ENCODE data around the gene CEP85L. TPM values are rescaled to one million over a fixed set of nuclear protein-coding genes. Genes with fewer than 3 reads are reported as not detected.

Gene CEP85L
- total RNA-seq, 1 donor from 2014 or later, result 12.6 TPM

DNA sequence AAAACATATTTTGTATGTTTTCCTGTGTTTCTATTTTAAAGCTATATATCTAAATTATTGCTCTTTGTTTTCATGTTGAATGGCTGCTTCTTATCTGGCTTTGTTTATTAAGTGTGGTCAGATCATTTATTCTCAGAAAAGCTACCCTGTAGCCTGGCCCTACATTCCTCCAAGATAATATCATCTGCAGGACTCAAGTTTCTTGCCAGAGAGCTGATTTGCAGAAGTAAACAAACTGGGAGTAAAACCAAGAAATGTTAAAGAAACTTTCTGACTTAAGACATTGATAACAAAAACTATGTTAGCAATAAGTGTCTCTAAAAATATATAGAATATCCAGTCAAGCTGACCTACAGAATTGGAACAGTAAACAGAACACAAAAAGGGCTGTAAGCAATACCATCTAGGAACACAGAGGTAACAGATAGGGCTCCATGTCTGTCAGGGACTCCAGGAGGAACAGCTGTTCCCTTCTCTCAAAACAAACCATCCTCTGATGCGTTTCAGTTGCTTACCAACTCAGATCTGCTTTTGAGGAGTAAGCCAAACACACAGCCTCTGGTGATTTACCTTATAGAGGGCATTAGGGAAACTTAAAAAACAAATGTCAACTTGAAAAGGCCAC is 17.5 kb upstream of the CEP85L start:
- H3K9me3 Mint-ChIP-seq, result no peaks in the 10 kb centered on the region
- H3K9ac ChIP-seq, result no peak overlapping the region
- H3K4me1 ChIP-seq, result no peaks in the 10 kb centered on the region
- no peak overlapping the region for H3K4me2 ChIP-seq
- no peaks in the 10 kb centered on the region for H3K9me3 ChIP-seq (ENCODE audit: low read depth)
- no peak overlapping the region for H2AFZ ChIP-seq (replicated peaks)
- TF ChIP-seq EZH2 (IDR thresholded peaks at IDR 0.05), result no peak
- no peak overlapping the region for H3K4me3 Mint-ChIP-seq
- H3K27me3 ChIP-seq, result no peaks in the 10 kb centered on the region
- no peaks in the 10 kb centered on the region for H3K36me3 Mint-ChIP-seq
- peaks cover 4% of the 10 kb centered on the region for H3K4me1 Mint-ChIP-seq
- no peak overlapping the region for H3K4me3 ChIP-seq
- no peaks in the 10 kb centered on the region for H3K79me2 ChIP-seq (ENCODE audit: low read depth)
- peaks cover 2% of the 10 kb centered on the region for H3K27me3 Mint-ChIP-seq (ENCODE audit: insufficient read depth, low read depth)
- H3K27ac Mint-ChIP-seq, result no peak overlapping the region
- no peak for DNase-seq (ENCODE audit: low spot score)
- no peaks in the 10 kb centered on the region for H3K36me3 ChIP-seq
- H3F3A ChIP-seq (ENCODE audit: low read depth), result no peaks in the 10 kb centered on the region
- H4K20me1 ChIP-seq (ENCODE audit: low read depth), result no peaks in the 10 kb centered on the region
- no peak overlapping the region for H3K27ac ChIP-seq

GRCh38 chr6:118667988-118668387 is 16.6 kb upstream of the CEP85L start:
- H3K4me1 ChIP-seq, result no peaks in the 10 kb centered on the region
- no peak overlapping the region for H3K4me3 ChIP-seq
- H3K27me3 ChIP-seq, result no peaks in the 10 kb centered on the region
- no peaks in the 10 kb centered on the region for H3K36me3 ChIP-seq
- no peak overlapping the region for H2AFZ ChIP-seq (replicated peaks)
- H3K9ac ChIP-seq, result no peak overlapping the region
- Mint-ChIP-seq H3K9me3 (no peaks in the 10 kb centered on the region), H3K36me3 (no peaks in the 10 kb centered on the region), H3K4me3 (no peak overlapping the region), H3K27ac (no peak overlapping the region), H3K4me1 (peaks cover 4% of the 10 kb centered on the region), H3K27me3 (ENCODE audit: insufficient read depth, low read depth) (peaks cover 2% of the 10 kb centered on the region)
- H3K4me2 ChIP-seq, result no peak overlapping the region
- TF ChIP-seq EZH2phosphoT487 (IDR thresholded peaks at IDR 0.05) (no peak), EZH2 (IDR thresholded peaks at IDR 0.05) (no peak), CTCF (IDR thresholded peaks at IDR 0.05) (no peak)
- no peaks in the 10 kb centered on the region for H3K79me2 ChIP-seq (ENCODE audit: low read depth)
- H3K9me3 ChIP-seq (ENCODE audit: low read depth), result no peaks in the 10 kb centered on the region
- no peak overlapping the region for H3K27ac ChIP-seq
- H4K20me1 ChIP-seq (ENCODE audit: low read depth), result no peaks in the 10 kb centered on the region
- DNase-seq (ENCODE audit: low spot score), result no peak
- H3F3A ChIP-seq (ENCODE audit: low read depth), result no peaks in the 10 kb centered on the region

DNA sequence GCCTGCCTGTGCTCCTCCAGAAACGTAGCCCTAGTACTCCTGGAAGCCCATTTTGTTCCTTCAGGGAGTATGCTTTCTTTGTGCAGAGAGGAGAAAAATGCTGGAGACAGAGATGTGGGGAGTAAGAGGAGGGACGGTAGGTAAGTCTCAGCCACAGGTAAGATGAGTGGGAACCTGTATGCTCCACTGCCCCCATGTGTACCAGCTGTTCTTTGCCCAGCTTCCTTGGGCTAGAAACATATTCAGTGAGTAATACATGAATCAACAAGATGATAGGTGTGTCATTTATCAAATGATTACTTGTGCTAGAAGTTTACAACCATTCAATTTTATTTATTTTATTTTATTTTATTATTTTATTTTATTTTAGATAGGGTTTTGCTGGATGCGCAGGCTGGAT is 13.6 kb upstream of the CEP85L start:
- H3K9me3 ChIP-seq (ENCODE audit: low read depth), result no peaks in the 10 kb centered on the region
- peaks cover 8% of the 10 kb centered on the region for H3K4me1 Mint-ChIP-seq
- H3K36me3 Mint-ChIP-seq, result no peaks in the 10 kb centered on the region
- H3K4me3 ChIP-seq, result no peak overlapping the region
- no peaks in the 10 kb centered on the region for H3F3A ChIP-seq (ENCODE audit: low read depth)
- H3K27ac Mint-ChIP-seq, result no peak overlapping the region
- TF ChIP-seq CTCF (IDR thresholded peaks at IDR 0.05) (no peak), EZH2 (IDR thresholded peaks at IDR 0.05) (no peak), EZH2phosphoT487 (IDR thresholded peaks at IDR 0.05) (no peak)
- H3K4me2 ChIP-seq, result no peak overlapping the region
- H3K9me3 Mint-ChIP-seq, result no peaks in the 10 kb centered on the region
- no peak overlapping the region for H3K27ac ChIP-seq
- no peak for DNase-seq (ENCODE audit: low spot score)
- H3K9ac ChIP-seq, result no peak overlapping the region
- no peaks in the 10 kb centered on the region for H3K27me3 ChIP-seq
- H4K20me1 ChIP-seq (ENCODE audit: low read depth), result no peaks in the 10 kb centered on the region
- no peak overlapping the region for H2AFZ ChIP-seq (replicated peaks)
- no peaks in the 10 kb centered on the region for H3K27me3 Mint-ChIP-seq (ENCODE audit: insufficient read depth, low read depth)
- no peaks in the 10 kb centered on the region for H3K79me2 ChIP-seq (ENCODE audit: low read depth)
- H3K36me3 ChIP-seq, result no peaks in the 10 kb centered on the region
- H3K4me1 ChIP-seq, result no peaks in the 10 kb centered on the region
- H3K4me3 Mint-ChIP-seq, result no peak overlapping the region
